HCT116 (cell line): ENCODE measurements around the gene VWA7. TPM values are rescaled to one million over a fixed set of nuclear protein-coding genes. Genes with fewer than 3 reads are reported as not detected.

Source experiments
- ATAC-seq: fragments of 200-7000 bp; cut with Tn5 transposase; 2 replicates; pipeline ENCODE4 v1.9.1; 2020; ENCODE audit warnings: mild to moderate bottlenecking, moderate library complexity
- BruUV-seq: library from RNA; stranded (reverse); fragments of 400-500 nt; replicated peaks from 2 replicates; lab custom pipeline; 2021; lab: Mats Ljungman, UMichigan
- CTCF ChIA-PET: fragments of 300-600 bp; sonication (Branson Sonifier 250); formaldehyde crosslinking; loops from one replicate; lab custom pipeline; 2021; ENCODE audit warnings: antibody characterized with exemption; lab: Charles Lee
- POLR2A ChIA-PET: fragments of 300-600, 350-600 bp; sonication (Branson Sonifier 250); formaldehyde crosslinking; loops from one replicate; lab custom pipeline; 2021; ENCODE audit warnings: antibody characterized with exemption; lab: Charles Lee
- RAD21 ChIA-PET, 2 experiments: fragments of 300-600 bp; sonication (Branson Sonifier 250); formaldehyde crosslinking; loops; one replicate each; lab custom pipeline; 2023; ENCODE audit warnings: low total read pairs in 2 of 2; ENCODE audit not compliant: uncharacterized antibody in 2 of 2, unreplicated experiment in 2 of 2, low non-redundant PET in 1 of 2; lab: Charles Lee
- DNase-seq: peaks from one replicate; pipeline ENCODE4 v3.0.0-alpha.2; 2010; ENCODE audit warnings: low read depth, low spot score
- H2AFZ ChIP-seq: fragments of 200-600 bp; shearing (Covaris generic), sonication (generic); 2 replicates; pipeline ENCODE4 v1.6.1; 2017; ENCODE audit warnings: low read depth, mixed run types, mixed read lengths, antibody characterized with exemption, low read length; ENCODE audit not compliant: poor library complexity, severe bottlenecking
- H3K27ac ChIP-seq: 2 replicates; pipeline ENCODE4 v1.5.1; 2012; ENCODE audit warnings: low read depth, low read length
- H3K27me3 ChIP-seq: fragments of 200-600 bp; sonication (generic); 2 replicates; pipeline ENCODE4 v1.6.1; 2016; ENCODE audit warnings: mixed run types, low read length, mixed read lengths; ENCODE audit not compliant: insufficient read depth
- H3K36me3 ChIP-seq, 2 experiments: fragments of 200-500 bp in 1 of 2; fragments of 200-600 bp in 1 of 2; sonication (Bioruptor generic) in 1 of 2; sonication (generic) in 1 of 2; 2 replicates each; pipeline versions ENCODE4 v1.5.1 to v1.6.1; 2014 to 2016; ENCODE audit warnings: low read length in 2 of 2, inconsistent platforms in 1 of 2, mixed read lengths in 1 of 2, mixed run types in 1 of 2; ENCODE audit not compliant: insufficient read depth in 2 of 2, control insufficient read depth in 1 of 2
- H3K4me1 ChIP-seq, 2 experiments: fragments of 200-600 bp in 1 of 2; sonication (generic) in 1 of 2; 2 replicates each; pipeline versions ENCODE4 v1.5.1 to v1.6.1; 2012 to 2017; ENCODE audit warnings: low read length in 2 of 2, inconsistent platforms in 1 of 2, mild to moderate bottlenecking in 1 of 2, mixed read lengths in 1 of 2, mixed run types in 1 of 2, moderate library complexity in 1 of 2; ENCODE audit not compliant: insufficient read depth in 2 of 2, control insufficient read depth in 1 of 2
- H3K4me2 ChIP-seq: fragments of 200-600 bp; sonication (generic); 2 replicates; pipeline ENCODE4 v1.6.1; 2017; ENCODE audit warnings: mixed run types, low read length, mixed read lengths
- H3K4me3 ChIP-seq, 2 experiments: fragments of 200-600 bp in 1 of 2; sonication (generic) in 1 of 2; replicated peaks in 1 of 2; 2 replicates each; pipeline ENCODE4 v1.5.1; 2011 to 2016; ENCODE audit warnings: low read length in 2 of 2, control low read depth in 1 of 2, low read depth in 1 of 2, mild to moderate bottlenecking in 1 of 2, mixed read lengths in 1 of 2, mixed run types in 1 of 2
- H3K79me2 ChIP-seq: fragments of 200-600 bp; sonication (generic); 2 replicates; pipeline ENCODE4 v1.6.1; 2017; ENCODE audit warnings: mild to moderate bottlenecking, mixed run types, low read length, moderate library complexity, mixed read lengths; ENCODE audit not compliant: insufficient read depth
- H3K9ac ChIP-seq: fragments of 200-600 bp; sonication (generic); 2 replicates; pipeline ENCODE4 v1.6.1; 2016; ENCODE audit warnings: low read length, mixed read lengths
- H3K9me2 ChIP-seq: fragments of 200-600 bp; sonication (generic), shearing (Covaris generic); 2 replicates; pipeline ENCODE4 v1.6.1; 2017; ENCODE audit warnings: mixed run types, mild to moderate bottlenecking, moderate library complexity; ENCODE audit not compliant: insufficient read depth
- H3K9me3 ChIP-seq, 2 experiments: fragments of 200-500 bp in 1 of 2; fragments of 200-600 bp in 1 of 2; sonication (Bioruptor generic) in 1 of 2; sonication (generic) in 1 of 2; 2 replicates each; pipeline ENCODE4 v1.6.1; 2014 to 2017; ENCODE audit warnings: low read length in 2 of 2, mixed read lengths in 2 of 2, inconsistent platforms in 1 of 2, low read depth in 1 of 2, mild to moderate bottlenecking in 1 of 2, mixed run types in 1 of 2, moderate library complexity in 1 of 2; ENCODE audit not compliant: control insufficient read depth in 1 of 2, insufficient read depth in 1 of 2
- H4K20me1 ChIP-seq: fragments of 200-600 bp; sonication (generic), shearing (Covaris generic); 2 replicates; pipeline ENCODE4 v1.6.1; 2017; ENCODE audit warnings: mixed run types, mild to moderate bottlenecking, moderate library complexity; ENCODE audit not compliant: insufficient read depth
- ATF3 ChIP-seq: IDR thresholded peaks from 2 replicates; pipeline ENCODE4 v1.6.1; 2012
- CBX3 ChIP-seq: IDR thresholded peaks from 2 replicates; pipeline ENCODE4 v1.6.1; 2012; ENCODE audit warnings: low read depth
- EGR1 ChIP-seq: IDR thresholded peaks from 2 replicates; pipeline ENCODE4 v1.6.1; 2012; ENCODE audit warnings: low read depth
- FOSL1 ChIP-seq: IDR thresholded peaks from 2 replicates; pipeline ENCODE4 v1.6.1; 2012; ENCODE audit warnings: low read depth
- MAX ChIP-seq: IDR thresholded peaks from 2 replicates; pipeline ENCODE4 v1.6.1; 2012
- POLR2AphosphoS5 ChIP-seq: IDR thresholded peaks from 2 replicates; pipeline ENCODE4 v1.6.1; 2011; ENCODE audit warnings: mild to moderate bottlenecking, low read depth, low read length, moderate library complexity
- RAD21 ChIP-seq: IDR thresholded peaks from 2 replicates; pipeline ENCODE4 v1.6.1; 2012; ENCODE audit warnings: low read depth, mild to moderate bottlenecking
- REST ChIP-seq: IDR thresholded peaks from 2 replicates; pipeline ENCODE4 v1.6.1; 2012; ENCODE audit warnings: low read depth
- SP1 ChIP-seq: IDR thresholded peaks from 2 replicates; pipeline ENCODE4 v1.6.1; 2012; ENCODE audit warnings: low read depth
- SRF ChIP-seq: IDR thresholded peaks from 2 replicates; pipeline ENCODE4 v1.6.1; 2012; ENCODE audit warnings: low read depth
- TCF7L2 ChIP-seq: IDR thresholded peaks from 2 replicates; pipeline ENCODE4 v1.7.0; 2011; ENCODE audit warnings: borderline replicate concordance, inconsistent platforms; ENCODE audit not compliant: insufficient read depth, insufficient read length; ENCODE audit errors: extremely low read depth
- YY1 ChIP-seq: IDR thresholded peaks from 2 replicates; pipeline ENCODE4 v1.6.1; 2011; ENCODE audit warnings: low read length, low read depth, moderate library complexity, mild to moderate bottlenecking; ENCODE audit not compliant: insufficient replicate concordance; ENCODE audit errors: extremely low read depth
- intact Hi-C: fragments of 100-400 bp; cut with micrococcal nuclease; formaldehyde crosslinking; loops from 2 replicates; pipeline ENCODE4 v1.10.0; 2022
- total RNA-seq: library from RNA; stranded (reverse); gene quantifications from one replicate; pipeline ENCODE4 v1.2.1, GENCODE V29; 2021; ENCODE audit not compliant: unreplicated experiment

The VWA7 gene
- total RNA-seq, 1 experiment from 2014 or later, result 14.6 TPM

- ChIA-PET CTCF (no interaction called here), POLR2A (no interaction called here), RAD21 (no interaction called here)
- Histone ChIP-seq H3K36me3 (no peaks in the 10 kb centered on the region), H3K79me2 (no peaks in the 10 kb centered on the region), H3K9me3 (no peaks in the 10 kb centered on the region), H3K4me2 (peak overlapping the region; percentile 68), H3K9ac (no peak overlapping the region), H3K4me1 (peaks cover 35 to 49% of the 10 kb centered on the region in 2 experiments), H2AFZ (no peak overlapping the region), H3K4me3 (0 out of 4 replicates have a peak overlapping the region, but pooled peaks of 1 of the 2 experiments have one; percentile 14)
- DNase-seq, result no peak
- no TSS peak for BruUV-seq
- ATAC-seq, result peak; percentile 5; the same call in 1 of the 2 replicates
- intact Hi-C loops, result no loop called here
- TF ChIP-seq SRF, result no peak
- TF ChIP-seq RAD21, result no peak
- no peak for TF ChIP-seq TCF7L2
- no peak for TF ChIP-seq FOSL1
- no peak for TF ChIP-seq EGR1
- TF ChIP-seq REST, result no peak
- TF ChIP-seq, all 23 proteins: peak for 0
- Histone ChIP-seq H3K27me3 (no peaks in the 10 kb centered on the region), H3K9me2 (no peaks in the 10 kb centered on the region), H4K20me1 (no peaks in the 10 kb centered on the region), H3K27ac (peak overlapping the region; percentile 36; the same call in 1 of the 2 replicates)
These were observed 58.1 kb downstream of the VWA7 start for GRCh38 chr6:31719001-31719400.

- CTCF ChIA-PET, result no interaction called here
- intact Hi-C loops, result no loop called here
- no peaks in the 10 kb centered on the region for H4K20me1 ChIP-seq
- H3K4me2 ChIP-seq, result peak overlapping the region; percentile 68
- DNase-seq (peak; percentile 71), ATAC-seq (peak; percentile 79)
- H2AFZ ChIP-seq, result no peak overlapping the region
- no peaks in the 10 kb centered on the region for H3K9me3 ChIP-seq
- peaks cover 39 to 54% of the 10 kb centered on the region in 2 experiments for H3K4me1 ChIP-seq
- no peaks in the 10 kb centered on the region for H3K36me3 ChIP-seq
- BruUV-seq, result no TSS peak
- H3K9ac ChIP-seq, result no peak overlapping the region
- H3K9me2 ChIP-seq, result no peaks in the 10 kb centered on the region
- H3K27me3 ChIP-seq, result no peaks in the 10 kb centered on the region
- no peaks in the 10 kb centered on the region for H3K79me2 ChIP-seq
- H3K4me3 ChIP-seq, result peak overlapping the region in 1 of 2 experiments; percentile 14; a peak in 2 of 4 replicates
- RAD21 ChIA-PET, result no interaction called here
- TF ChIP-seq MAX, result peak; percentile 54; the same call in 1 of the 2 replicates
- TF ChIP-seq SP1, result peak; percentile 93
- peak; percentile 63 for TF ChIP-seq YY1
- TF ChIP-seq EGR1, result no peak
- peak; percentile 55 for TF ChIP-seq POLR2AphosphoS5
- peak; percentile 39; the same call in 1 of the 2 replicates for TF ChIP-seq CBX3
- no peak for TF ChIP-seq ATF3
- POLR2A ChIA-PET, result no interaction called here
- H3K27ac ChIP-seq, result peak overlapping the region; percentile 36; the same call in 1 of the 2 replicates
These were observed 58.9 kb downstream of the VWA7 start for GRCh38 chr6:31718265-31718664.
